T-helper 2 cell treated with Interferon-gamma antibody and Interleukin-4, amounts not matched to agents 5 μg/mL and 100 μg/mL, for 36 hours (primary cell): ENCODE data around the gene E2F7.

Source experiments
- DNase-seq: peaks from one replicate; pipeline ENCODE4 v3.0.0; 2021; ENCODE audit warnings: low spot score
- H3K27ac Mint-ChIP-seq: one replicate; pipeline ENCODE4 v1.8.0; 2021; ENCODE audit warnings: mild to moderate bottlenecking, mixed read lengths
- H3K27me3 Mint-ChIP-seq: one replicate; pipeline ENCODE4 v1.8.0; 2021; ENCODE audit warnings: low read depth, mixed read lengths
- H3K36me3 Mint-ChIP-seq: one replicate; pipeline ENCODE4 v1.8.0; 2021; ENCODE audit warnings: low read depth, mixed read lengths
- H3K4me1 Mint-ChIP-seq: one replicate; pipeline ENCODE4 v1.8.0; 2021; ENCODE audit warnings: low read depth, mixed read lengths
- H3K4me3 Mint-ChIP-seq: one replicate; pipeline ENCODE4 v1.8.0; 2022; ENCODE audit warnings: mild to moderate bottlenecking, moderate library complexity, mixed read lengths
- H3K9me3 Mint-ChIP-seq: one replicate; pipeline ENCODE4 v1.8.0; 2021; ENCODE audit warnings: mixed read lengths

The E2F7 gene

GRCh38 chr12:76983420-76983819, 81.9 kb downstream of the E2F7 start:
- H3K36me3 Mint-ChIP-seq: peaks cover 2% of the 10 kb centered on the region
- H3K4me3 Mint-ChIP-seq: no peak overlapping the region
- no peak overlapping the region for H3K27ac Mint-ChIP-seq
- H3K27me3 Mint-ChIP-seq: no peaks in the 10 kb centered on the region
- H3K9me3 Mint-ChIP-seq: peaks cover 21% of the 10 kb centered on the region
- no peak for DNase-seq
- H3K4me1 Mint-ChIP-seq: no peaks in the 10 kb centered on the region

GRCh38 chr12:76980196-76980595, 85.2 kb downstream of the E2F7 start:
- Mint-ChIP-seq H3K4me1 (no peaks in the 10 kb centered on the region), H3K9me3 (peaks cover 21% of the 10 kb centered on the region), H3K27ac (no peak overlapping the region), H3K36me3 (peaks cover 2% of the 10 kb centered on the region), H3K27me3 (peaks cover 6% of the 10 kb centered on the region), H3K4me3 (no peak overlapping the region)
- no peak for DNase-seq

- Mint-ChIP-seq H3K27ac (no peak overlapping the region), H3K36me3 (no peaks in the 10 kb centered on the region), H3K4me1 (no peaks in the 10 kb centered on the region), H3K4me3 (no peak overlapping the region), H3K9me3 (peaks cover 2% of the 10 kb centered on the region), H3K27me3 (peaks cover 26% of the 10 kb centered on the region)
- no peak for DNase-seq
These were observed 88.5 kb downstream of the E2F7 start for GRCh38 chr12:76976777-76977382.
